ENCODE results near the gene GSTM5. TPM values are rescaled to one million over a fixed set of nuclear protein-coding genes. Genes with fewer than 3 reads are reported as not detected.

GSTM5 gene
- total RNA-seq (ENCODE audit: low replicate concordance): 0.60 and 9.0 TPM in 2 replicates

DNA sequence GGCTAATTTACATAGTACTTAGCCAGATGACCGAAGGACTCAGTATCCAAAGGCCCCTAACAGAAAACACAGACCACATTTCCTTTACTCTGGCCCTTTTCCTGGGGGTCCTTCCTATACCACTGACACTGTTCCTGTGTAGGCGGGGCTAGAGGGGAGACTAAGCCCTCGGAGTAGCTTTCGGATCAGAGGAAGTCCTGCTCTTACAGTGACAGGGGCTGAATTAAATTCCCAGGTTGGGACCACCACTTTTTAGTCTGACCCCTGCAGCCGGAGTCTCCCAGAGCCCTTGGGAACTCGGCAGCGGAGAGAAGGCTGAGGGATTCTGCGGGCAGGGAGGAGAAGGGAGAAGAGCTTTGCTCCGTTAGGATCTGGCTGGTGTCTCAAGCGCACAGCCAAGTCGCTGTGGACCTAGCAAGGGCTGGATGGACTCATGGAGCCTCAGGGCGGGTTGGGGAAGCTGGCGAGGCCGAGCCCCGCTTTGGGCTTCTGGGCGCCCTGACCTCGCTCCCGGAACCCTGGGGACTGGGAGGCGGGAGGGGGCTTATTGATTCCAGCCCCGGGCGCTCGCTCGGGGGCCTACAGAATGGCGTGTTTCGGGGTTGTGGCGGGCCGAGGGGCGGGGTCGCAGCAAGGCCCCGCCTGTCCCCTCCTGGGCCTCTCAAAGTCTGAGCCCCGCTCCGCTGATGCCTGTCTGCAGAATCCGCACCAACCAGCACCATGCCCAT, at the start of gene GSTM5:
TSS of gene GSTM5 (plus strand) at position 659 of the 728 bp plus-strand sequence. CDS start at position 721, 62 bp downstream.

DNA sequence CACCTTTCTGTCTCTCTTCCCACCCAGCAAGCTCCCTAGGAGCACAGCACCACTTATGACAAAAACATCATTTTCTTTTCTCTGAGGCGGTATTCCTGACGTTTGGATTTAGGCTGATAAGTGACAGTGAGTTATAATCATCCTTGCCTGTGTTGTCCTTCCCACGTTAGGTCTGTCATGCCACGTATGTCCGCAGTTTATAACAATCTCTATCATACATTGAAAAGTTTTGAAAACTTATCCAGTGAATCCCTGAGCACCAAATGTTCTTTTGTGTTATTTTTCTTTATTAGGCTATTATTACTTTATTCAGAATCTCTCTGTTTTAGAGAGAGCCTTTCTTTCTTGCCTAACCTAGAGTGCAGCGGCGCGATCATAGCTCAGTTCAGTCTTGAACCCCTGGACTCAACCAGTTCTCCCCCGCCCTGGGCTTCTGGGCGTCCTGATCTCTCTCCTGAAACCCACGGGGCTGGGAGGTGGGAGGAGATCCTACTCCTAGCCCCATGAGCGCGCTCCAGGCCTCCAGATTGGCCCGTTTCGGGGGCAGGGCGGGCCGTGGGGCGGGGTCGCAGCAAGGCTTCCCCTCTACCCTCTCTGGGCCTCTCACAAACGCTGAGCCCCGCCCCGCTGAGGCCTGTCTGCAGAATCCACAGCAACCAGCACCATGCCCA, 44.5 kb upstream of the GSTM5 start, which contains the start of gene GSTM2:
TSS of gene GSTM2 (plus strand) at position 606 of the 671 bp plus-strand sequence. CDS start at position 665, 59 bp downstream.

DNA sequence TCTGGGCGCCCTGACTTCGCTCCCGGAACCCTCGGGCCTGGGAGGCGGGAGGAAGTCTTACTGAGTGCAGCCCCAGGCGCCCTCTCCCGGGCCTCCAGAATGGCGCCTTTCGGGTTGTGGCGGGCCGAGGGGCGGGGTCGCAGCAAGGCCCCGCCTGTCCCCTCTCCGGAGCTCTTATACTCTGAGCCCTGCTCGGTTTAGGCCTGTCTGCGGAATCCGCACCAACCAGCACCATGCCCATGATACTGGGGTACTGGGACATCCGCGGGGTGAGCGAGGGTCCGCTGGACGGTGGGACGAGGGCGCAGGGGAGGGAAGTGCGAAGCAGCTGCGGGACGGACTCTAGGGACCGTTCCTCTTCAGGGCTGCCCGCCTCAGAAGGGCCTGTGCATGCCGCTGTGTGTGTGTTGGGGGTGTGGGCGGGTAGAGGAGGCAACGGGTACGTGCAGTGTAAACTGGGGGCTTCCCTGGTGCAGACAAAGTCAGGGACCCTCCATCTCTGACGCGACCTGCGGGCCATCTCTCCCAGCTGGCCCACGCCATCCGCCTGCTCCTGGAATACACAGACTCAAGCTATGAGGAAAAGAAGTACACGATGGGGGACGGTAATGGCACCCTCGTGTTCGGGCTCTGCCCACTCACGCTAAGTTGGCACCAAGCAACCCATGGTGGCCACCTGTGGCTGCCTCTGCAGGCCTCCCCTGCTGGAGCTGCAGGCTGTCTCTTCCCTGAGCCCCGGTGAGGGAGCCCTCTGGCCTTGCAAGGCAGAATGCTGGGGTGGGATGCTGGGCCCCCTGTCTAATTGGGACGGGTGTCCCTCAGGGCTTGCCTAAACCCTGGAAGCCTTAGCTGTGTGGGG, 24.2 kb upstream of the GSTM5 start, which contains the start of gene GSTM1:
TSS of gene GSTM1 (plus strand) at position 177 of the 859 bp plus-strand sequence. CDS start at position 234, 57 bp downstream.

DNA sequence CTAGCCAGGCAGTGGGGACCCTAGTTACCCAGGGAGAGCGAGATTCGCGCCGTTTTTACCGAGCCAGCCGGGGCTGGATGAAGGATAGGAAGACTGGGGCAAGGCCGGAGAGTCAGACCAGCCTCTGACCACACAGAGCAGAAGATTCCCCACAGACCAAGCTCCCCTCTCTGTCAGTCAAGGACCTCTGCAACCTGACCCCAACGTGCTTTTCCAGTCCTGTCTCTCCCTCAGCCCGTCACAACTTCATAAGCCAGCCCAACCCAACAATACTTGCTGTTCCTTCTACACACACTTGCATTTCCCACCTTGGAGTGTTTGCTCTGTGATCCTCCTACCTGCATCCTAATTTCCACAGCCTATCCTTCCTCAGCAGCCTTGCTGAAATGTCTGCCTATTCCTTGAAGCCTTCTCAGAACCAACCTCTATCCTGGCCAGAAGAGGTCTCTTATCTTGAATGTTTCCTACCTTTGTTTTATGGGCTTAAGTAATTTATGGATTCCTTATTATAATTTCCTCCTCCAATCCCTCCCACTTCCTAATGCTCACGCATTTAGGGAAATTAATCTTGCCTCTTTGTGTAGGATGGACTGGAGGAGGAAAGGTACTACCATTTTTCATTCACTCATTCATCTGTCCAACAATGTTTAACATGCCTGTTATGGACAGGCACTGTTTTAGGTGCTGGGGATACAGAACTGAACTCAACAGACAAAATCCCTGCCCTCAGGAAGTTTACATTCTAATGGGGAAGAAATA, 28.7 kb downstream of the GSTM5 start, which contains the start of gene GSTM3:
TSS of gene GSTM3 (minus strand) at position 424 of the 759 bp plus-strand sequence. CDS start 751 bp downstream, outside the sequence.

DNA sequence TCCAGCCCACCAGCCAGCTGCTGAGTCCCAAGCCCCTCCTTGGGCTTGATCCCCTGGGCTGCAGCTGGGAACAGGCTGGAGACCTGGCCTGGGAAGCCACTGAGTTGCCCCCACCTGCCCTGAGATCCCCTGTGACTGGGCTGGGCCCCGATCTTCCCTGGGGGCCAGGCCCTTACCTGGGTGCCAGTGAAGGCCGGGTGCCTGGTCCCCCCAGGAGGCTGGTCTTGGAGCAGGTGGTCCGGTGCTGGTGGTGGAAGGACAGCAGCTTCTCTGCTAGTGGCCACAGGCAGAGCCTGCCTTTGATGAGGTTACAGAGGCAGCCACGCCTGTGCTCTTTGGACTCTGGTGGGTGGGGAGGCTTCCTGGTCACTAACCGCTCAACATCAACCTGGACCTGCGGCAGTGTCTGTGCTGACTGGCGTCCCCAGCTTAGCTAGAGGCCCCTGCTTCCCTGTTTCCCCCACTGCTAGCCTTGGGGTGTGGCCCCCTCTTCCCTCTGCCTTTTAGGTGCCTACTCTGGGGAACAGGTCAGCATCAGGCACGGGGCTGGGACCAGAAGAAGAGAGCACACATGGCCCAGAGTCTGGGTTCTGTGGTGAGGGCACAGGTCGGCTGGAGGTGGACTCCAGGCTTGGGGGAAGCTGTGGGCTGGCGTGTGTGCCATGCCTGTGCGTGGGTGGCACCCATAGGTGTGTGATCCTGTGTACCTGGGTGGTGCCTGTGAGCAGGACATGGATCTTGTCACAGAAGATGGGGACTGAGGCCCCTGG, 51.8 kb downstream of the GSTM5 start, which contains the start of gene EPS8L3:
TSS of gene EPS8L3 (minus strand) at position 278 of the 770 bp plus-strand sequence. CDS start 2,174 bp downstream, outside the sequence.

Other genes with a start within 250 kb of the GSTM5 start
- 1.8 TPM in 1 of 2 replicates, not detected in the other for gene SYPL2, start 245.7 kb upstream of the GSTM5 start, total RNA-seq (ENCODE audit: low replicate concordance)
- gene ATXN7L2, start 228.3 kb upstream of the GSTM5 start, total RNA-seq (ENCODE audit: low replicate concordance): 0.90 and 2.0 TPM in 2 replicates
- gene CYB561D1, start 218.2 kb upstream of the GSTM5 start, total RNA-seq (ENCODE audit: low replicate concordance): 3.2 and 4.3 TPM in 2 replicates
- 0.15 and 2.1 TPM in 2 replicates for gene AMIGO1, start 202.5 kb upstream of the GSTM5 start, total RNA-seq (ENCODE audit: low replicate concordance)
- gene GPR61, start 172.4 kb upstream of the GSTM5 start, total RNA-seq (ENCODE audit: low replicate concordance): not detected in 2 replicates
- 13.0 and 13.8 TPM in 2 replicates for gene GNAI3, start 163.6 kb upstream of the GSTM5 start, total RNA-seq (ENCODE audit: low replicate concordance)
- 0.38 TPM in 1 of 2 replicates, not detected in the other for gene GNAT2, start 92.6 kb upstream of the GSTM5 start, total RNA-seq (ENCODE audit: low replicate concordance)
- gene AMPD2, start 92.4 kb upstream of the GSTM5 start, total RNA-seq (ENCODE audit: low replicate concordance): 65.4 and 69.8 TPM in 2 replicates
- gene GSTM4, start 56.2 kb upstream of the GSTM5 start, total RNA-seq (ENCODE audit: low replicate concordance): 5.7 and 9.9 TPM in 2 replicates
- 8.0 and 15.0 TPM in 2 replicates for gene GSTM2, start 44.2 kb upstream of the GSTM5 start, total RNA-seq (ENCODE audit: low replicate concordance)
- 6.1 and 8.8 TPM in 2 replicates for gene GSTM1, start 24.4 kb upstream of the GSTM5 start, total RNA-seq (ENCODE audit: low replicate concordance)
- gene GSTM3, start 28.8 kb downstream of the GSTM5 start, total RNA-seq (ENCODE audit: low replicate concordance): 37.6 and 107 TPM in 2 replicates
- gene EPS8L3, start 51.7 kb downstream of the GSTM5 start, total RNA-seq (ENCODE audit: low replicate concordance): not detected in 2 replicates
- 13.6 and 60.3 TPM in 2 replicates for gene CSF1, start 198.6 kb downstream of the GSTM5 start, total RNA-seq (ENCODE audit: low replicate concordance)